GM18526 (cell line): ENCODE data around the gene PRSS56.

Source experiments
- POLR2A ChIP-seq: IDR thresholded peaks from 3 replicates; pipeline ENCODE4 v1.6.1; 2011; ENCODE audit not compliant: insufficient read length; ENCODE audit errors: extremely low read depth

The PRSS56 gene

GRCh38 chr2:232525791-232526371, 5.7 kb downstream of the PRSS56 start, which contains the start of gene CHRND:
Gene CHRND (plus strand): TSS chr2:232526160. CDS start chr2:232526216, 56 bp downstream.
- no peak for TF ChIP-seq POLR2A

- TF ChIP-seq POLR2A, result no peak
Observed at GRCh38 chr2:232526372-232526941, 6.3 kb downstream of the PRSS56 start.

GRCh38 chr2:232527905-232528470, 7.8 kb downstream of the PRSS56 start:
- TF ChIP-seq POLR2A, result no peak

- no peak for TF ChIP-seq POLR2A
Observed at GRCh38 chr2:232528746-232529460, 8.7 kb downstream of the PRSS56 start.

GRCh38 chr2:232529806-232530547, 9.8 kb downstream of the PRSS56 start:
- no peak for TF ChIP-seq POLR2A

- no peak for TF ChIP-seq POLR2A
Observed at GRCh38 chr2:232530626-232531260, 10.6 kb downstream of the PRSS56 start.

GRCh38 chr2:232532419-232532818, 12.2 kb downstream of the PRSS56 start:
- no peak for TF ChIP-seq POLR2A

- TF ChIP-seq POLR2A, result no peak
Observed at GRCh38 chr2:232533944-232534710, 13.9 kb downstream of the PRSS56 start.

GRCh38 chr2:232534940-232535651, 14.9 kb downstream of the PRSS56 start:
- no peak for TF ChIP-seq POLR2A

- no peak for TF ChIP-seq POLR2A
Observed at GRCh38 chr2:232535761-232536530, 15.8 kb downstream of the PRSS56 start.

GRCh38 chr2:232537079-232537478, 16.9 kb downstream of the PRSS56 start:
- TF ChIP-seq POLR2A, result no peak

GRCh38 chr2:232537499-232537898, 17.3 kb downstream of the PRSS56 start:
- TF ChIP-seq POLR2A, result no peak

- no peak for TF ChIP-seq POLR2A
Observed at GRCh38 chr2:232538671-232539070, 18.5 kb downstream of the PRSS56 start.
